ENCODE results near the gene KLHDC10. TPM values are rescaled to one million over a fixed set of nuclear protein-coding genes. Genes with fewer than 3 reads are reported as not detected.
"Not testable (repeated sequence)": the region's sequence is repeated elsewhere in the genome, so short reads cannot be mapped to it uniquely, and the experiment has no call there.

Gene KLHDC10
- total and polyA plus RNA-seq, 9 donors = 11.3 to 36.4 (median 26.7) TPM

GRCh38 chr7:130182990-130183389 is 112.7 kb downstream of the KLHDC10 start:
- no peak overlapping the region for H3K27ac ChIP-seq
- H3K27me3 ChIP-seq = no peaks in the 10 kb centered on the region
- DNase-seq = no peak
- H3K4me1 ChIP-seq (ENCODE audit: insufficient read depth) = no peaks in the 10 kb centered on the region
- H3K9me3 ChIP-seq = no peaks in the 10 kb centered on the region
- WGBS, 3 donors = 81 to 86% (median 81%) methylated on average over 2 of the region's 2 CpGs
- no peak overlapping the region for H3K4me3 ChIP-seq
- TF ChIP-seq EP300 (IDR thresholded peaks at IDR 0.05) (no peak), POLR2A (IDR thresholded peaks at IDR 0.05) (no peak), CTCF (IDR thresholded peaks at IDR 0.05) (no peak)
- intact Hi-C loops (cut with DNase I) = no loop called here
- H3K36me3 ChIP-seq = no peaks in the 10 kb centered on the region

GRCh38 chr7:130184349-130184748 is 114.0 kb downstream of the KLHDC10 start:
- H3K4me1 ChIP-seq (ENCODE audit: insufficient read depth) = not testable (repeated sequence)
- 77 to 88% (median 84%) methylated on average over 5 of the region's 5 CpGs for WGBS, 3 donors

More at GRCh38 chr7:130184349-130184748, 114.0 kb downstream of the KLHDC10 start:
- H3K27ac ChIP-seq; DNase-seq; H3K27me3 ChIP-seq; H3K9me3 ChIP-seq; intact Hi-C loops (cut with DNase I); H3K4me3 ChIP-seq; H3K36me3 ChIP-seq: not testable (repeated sequence)

Small RNA genes within 50 kb of the gene (small RNA-seq; reads per million reads assigned to genes)
- gene RNA5SP245 = not detected

Other genes with a start within 250 kb of the KLHDC10 start
- 100 to 1,000 TPM in 1 of 7 donors, 10 to 100 TPM in 6; 57.7 to 101 (median 64.7) TPM for gene UBE2H, start 117.6 kb upstream of the KLHDC10 start, total RNA-seq
- gene UBE2H, start 117.6 kb upstream of the KLHDC10 start, polyA plus RNA-seq = 100 to 1,000 TPM in 1 of 2 donors, 10 to 100 TPM in 1; 38.1 to 149 TPM
- gene ZC3HC1, start 19.2 kb upstream of the KLHDC10 start, total RNA-seq = 10 to 100 TPM in 6 of 7 donors, 1 to 10 TPM in 1; 7.2 to 16.5 (median 12.8) TPM
- gene ZC3HC1, start 19.2 kb upstream of the KLHDC10 start, polyA plus RNA-seq = 10 to 100 TPM; 10.7 to 13.3 TPM
- 10 to 100 TPM in 6 of 7 donors, 1 to 10 TPM in 1; 7.6 to 26.1 (median 15.5) TPM for gene TMEM209, start 134.9 kb downstream of the KLHDC10 start, total RNA-seq
- 10 to 100 TPM in 1 of 2 donors, 1 to 10 TPM in 1; 7.8 to 13.1 TPM for gene TMEM209, start 134.9 kb downstream of the KLHDC10 start, polyA plus RNA-seq
- gene SSMEM1, start 137.3 kb downstream of the KLHDC10 start, total RNA-seq = not detected
- not detected for gene SSMEM1, start 137.3 kb downstream of the KLHDC10 start, polyA plus RNA-seq
- gene CPA2, start 196.3 kb downstream of the KLHDC10 start, total RNA-seq = 1 to 10 TPM in 2 of 7 donors, under 1 TPM in 2, not detected in 3; 0.22 to 3.6 (median 2.1) TPM
- under 1 TPM in 1 of 2 donors, not detected in 1; 0.05 TPM for gene CPA2, start 196.3 kb downstream of the KLHDC10 start, polyA plus RNA-seq
- gene CPA4, start 222.6 kb downstream of the KLHDC10 start, total RNA-seq = under 1 TPM in 4 of 7 donors, not detected in 3; 0.27 to 0.48 (median 0.33) TPM
- 1 to 10 TPM in 1 of 2 donors, under 1 TPM in 1; 0.13 to 1.7 TPM for gene CPA4, start 222.6 kb downstream of the KLHDC10 start, polyA plus RNA-seq